ENCODE data around the gene CYP46A1.

CYP46A1 gene

DNA sequence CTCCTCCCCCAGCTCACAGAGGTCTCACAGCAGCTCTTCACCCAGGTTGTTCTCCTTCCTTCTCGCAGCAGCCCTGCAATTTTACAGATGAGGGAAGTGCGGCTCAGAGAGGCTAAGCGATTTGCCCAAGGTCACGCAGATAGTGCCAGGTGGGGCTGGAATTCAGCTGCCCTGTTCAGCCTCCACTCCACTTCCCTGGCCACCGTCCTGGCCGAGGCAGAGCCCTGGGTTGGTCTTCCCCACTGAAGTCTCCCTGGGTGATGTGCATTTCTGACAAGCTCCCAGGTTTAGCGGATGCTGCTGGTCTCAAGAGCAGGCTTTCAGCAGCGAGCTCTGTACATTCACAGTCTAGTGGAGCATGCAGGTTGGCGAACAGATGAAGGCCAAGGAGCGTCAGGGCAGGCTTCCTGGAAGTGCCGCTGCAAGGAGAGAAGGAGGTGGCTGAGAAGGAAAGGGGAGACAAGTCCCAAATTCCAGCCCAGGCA, 80.2 kb downstream of the CYP46A1 start:
- no peak for DNase-seq (ENCODE audit: insufficient read length, low spot score)
- TF ChIP-seq, protein P1, sequence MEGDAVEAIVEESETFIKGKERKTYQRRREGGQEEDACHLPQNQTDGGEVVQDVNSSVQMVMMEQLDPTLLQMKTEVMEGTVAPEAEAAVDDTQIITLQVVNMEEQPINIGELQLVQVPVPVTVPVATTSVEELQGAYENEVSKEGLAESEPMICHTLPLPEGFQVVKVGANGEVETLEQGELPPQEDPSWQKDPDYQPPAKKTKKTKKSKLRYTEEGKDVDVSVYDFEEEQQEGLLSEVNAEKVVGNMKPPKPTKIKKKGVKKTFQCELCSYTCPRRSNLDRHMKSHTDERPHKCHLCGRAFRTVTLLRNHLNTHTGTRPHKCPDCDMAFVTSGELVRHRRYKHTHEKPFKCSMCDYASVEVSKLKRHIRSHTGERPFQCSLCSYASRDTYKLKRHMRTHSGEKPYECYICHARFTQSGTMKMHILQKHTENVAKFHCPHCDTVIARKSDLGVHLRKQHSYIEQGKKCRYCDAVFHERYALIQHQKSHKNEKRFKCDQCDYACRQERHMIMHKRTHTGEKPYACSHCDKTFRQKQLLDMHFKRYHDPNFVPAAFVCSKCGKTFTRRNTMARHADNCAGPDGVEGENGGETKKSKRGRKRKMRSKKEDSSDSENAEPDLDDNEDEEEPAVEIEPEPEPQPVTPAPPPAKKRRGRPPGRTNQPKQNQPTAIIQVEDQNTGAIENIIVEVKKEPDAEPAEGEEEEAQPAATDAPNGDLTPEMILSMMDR (IDR thresholded peaks at IDR 0.05; ENCODE audit: insufficient read depth, missing control alignments): no peak
- no peak for FAIRE-seq

DNA sequence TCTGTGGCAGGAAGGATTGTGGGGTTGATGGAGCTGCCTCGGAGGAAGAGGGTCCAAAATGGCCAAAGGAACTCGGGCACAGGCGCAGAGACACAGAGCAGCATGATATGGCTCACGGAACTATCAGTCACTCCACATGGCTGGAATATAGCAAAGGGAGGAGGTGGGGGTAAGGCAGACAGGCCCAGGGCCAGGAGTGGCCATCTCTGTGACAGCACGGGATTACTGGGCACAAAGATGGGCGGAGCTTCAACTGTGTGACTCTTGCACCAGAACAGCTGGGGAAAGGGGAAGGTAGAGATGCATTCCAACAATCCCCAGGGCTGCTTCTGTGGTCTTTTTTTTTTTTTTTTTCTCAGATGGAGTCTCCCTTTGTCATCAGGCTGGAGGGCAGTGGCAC, 84.3 kb downstream of the CYP46A1 start:
- DNase-seq (ENCODE audit: insufficient read length, low spot score) (no peak), FAIRE-seq (no peak)
- TF ChIP-seq, protein P1 (IDR thresholded peaks at IDR 0.05; ENCODE audit: insufficient read depth, missing control alignments): no peak

DNA sequence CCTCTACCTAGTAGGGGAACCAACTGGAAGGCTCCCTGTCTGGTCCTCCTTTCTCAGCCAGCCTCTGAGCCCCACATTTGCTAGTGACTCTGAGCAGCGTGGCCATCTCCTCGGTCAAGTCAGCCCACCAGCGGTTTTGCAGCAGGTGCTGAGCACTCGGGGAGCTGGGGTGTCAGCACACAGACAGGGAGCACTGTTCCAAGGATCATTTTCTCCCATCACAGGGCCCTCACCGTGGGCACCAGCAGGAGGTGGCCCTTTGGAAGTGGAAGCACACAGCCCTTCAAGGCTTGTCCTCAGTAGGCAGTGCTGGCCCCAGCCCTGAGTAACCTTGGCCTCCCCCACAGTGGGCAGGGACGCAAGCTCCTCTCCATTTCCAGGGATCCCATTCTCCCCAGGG, 85.0 kb downstream of the CYP46A1 start:
- DNase-seq (ENCODE audit: insufficient read length, low spot score) (no peak), FAIRE-seq (no peak)
- TF ChIP-seq, protein P1 (IDR thresholded peaks at IDR 0.05; ENCODE audit: insufficient read depth, missing control alignments): no peak

DNA sequence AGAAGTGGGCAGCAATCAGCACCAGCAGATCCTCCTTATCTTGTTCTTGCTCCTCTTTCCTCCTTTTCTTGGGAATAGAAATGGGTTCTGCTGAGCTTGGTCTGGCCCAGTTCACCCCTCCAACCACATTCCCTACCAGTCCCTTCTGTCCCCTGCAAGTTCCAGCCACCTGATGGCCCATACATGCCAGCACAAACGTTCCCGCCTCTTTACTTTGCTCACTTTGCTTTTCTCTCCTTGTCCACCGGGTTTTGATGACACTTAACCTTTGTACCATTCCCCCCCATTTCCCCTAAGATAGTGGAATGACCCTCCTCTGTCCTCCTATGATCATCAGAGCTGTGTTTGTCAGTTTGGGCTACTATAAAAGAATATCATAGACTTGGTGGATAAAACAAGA, 85.7 kb downstream of the CYP46A1 start:
- TF ChIP-seq, protein P1 (IDR thresholded peaks at IDR 0.05; ENCODE audit: insufficient read depth, missing control alignments): no peak
- DNase-seq (ENCODE audit: insufficient read length, low spot score) (no peak), FAIRE-seq (no peak)

DNA sequence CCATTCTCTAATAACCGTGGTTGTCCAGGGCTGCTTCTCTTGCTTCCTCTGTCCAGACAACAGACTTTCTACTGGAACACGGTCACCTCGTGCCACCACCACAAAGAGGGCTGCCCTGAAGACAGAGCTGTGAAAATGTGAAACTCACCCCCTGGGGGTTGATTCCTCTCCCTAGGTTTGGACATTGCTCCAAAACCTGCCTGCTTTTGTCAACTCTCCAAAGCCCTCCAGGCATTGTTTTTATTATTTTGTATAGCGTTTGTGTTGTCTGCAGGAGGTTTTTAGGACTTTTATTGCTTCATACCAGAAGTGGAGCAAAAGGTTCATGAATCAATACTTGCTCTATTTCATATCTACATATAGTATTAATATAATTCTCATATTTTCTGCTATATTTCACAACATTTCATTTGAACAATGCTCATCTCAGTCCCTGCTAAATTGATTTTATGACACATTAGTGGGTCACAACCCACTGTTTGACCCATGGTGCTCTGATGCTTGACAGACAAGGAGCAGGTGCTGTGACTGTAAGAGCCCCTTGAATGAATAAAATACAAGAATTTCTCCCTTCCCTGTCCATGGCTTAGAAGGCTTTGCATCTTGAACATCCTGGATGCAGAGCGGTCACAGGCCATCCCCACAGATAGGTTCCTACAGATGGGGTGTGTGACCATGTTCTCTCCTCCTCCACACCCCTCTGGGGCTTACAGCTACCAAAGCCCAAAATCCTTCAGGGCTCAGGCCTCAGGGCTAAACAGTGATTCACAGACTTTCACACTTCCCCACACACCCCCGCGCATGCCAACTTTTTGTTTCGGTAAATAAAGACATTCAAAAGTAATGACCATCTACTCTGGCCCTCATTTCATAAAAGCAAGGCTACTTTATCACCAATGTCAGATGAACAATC, 88.5 kb downstream of the CYP46A1 start:
- DNase-seq (ENCODE audit: insufficient read length, low spot score): no peak
- TF ChIP-seq, protein P1 (IDR thresholded peaks at IDR 0.05; ENCODE audit: insufficient read depth, missing control alignments): no peak
- no peak for FAIRE-seq

DNA sequence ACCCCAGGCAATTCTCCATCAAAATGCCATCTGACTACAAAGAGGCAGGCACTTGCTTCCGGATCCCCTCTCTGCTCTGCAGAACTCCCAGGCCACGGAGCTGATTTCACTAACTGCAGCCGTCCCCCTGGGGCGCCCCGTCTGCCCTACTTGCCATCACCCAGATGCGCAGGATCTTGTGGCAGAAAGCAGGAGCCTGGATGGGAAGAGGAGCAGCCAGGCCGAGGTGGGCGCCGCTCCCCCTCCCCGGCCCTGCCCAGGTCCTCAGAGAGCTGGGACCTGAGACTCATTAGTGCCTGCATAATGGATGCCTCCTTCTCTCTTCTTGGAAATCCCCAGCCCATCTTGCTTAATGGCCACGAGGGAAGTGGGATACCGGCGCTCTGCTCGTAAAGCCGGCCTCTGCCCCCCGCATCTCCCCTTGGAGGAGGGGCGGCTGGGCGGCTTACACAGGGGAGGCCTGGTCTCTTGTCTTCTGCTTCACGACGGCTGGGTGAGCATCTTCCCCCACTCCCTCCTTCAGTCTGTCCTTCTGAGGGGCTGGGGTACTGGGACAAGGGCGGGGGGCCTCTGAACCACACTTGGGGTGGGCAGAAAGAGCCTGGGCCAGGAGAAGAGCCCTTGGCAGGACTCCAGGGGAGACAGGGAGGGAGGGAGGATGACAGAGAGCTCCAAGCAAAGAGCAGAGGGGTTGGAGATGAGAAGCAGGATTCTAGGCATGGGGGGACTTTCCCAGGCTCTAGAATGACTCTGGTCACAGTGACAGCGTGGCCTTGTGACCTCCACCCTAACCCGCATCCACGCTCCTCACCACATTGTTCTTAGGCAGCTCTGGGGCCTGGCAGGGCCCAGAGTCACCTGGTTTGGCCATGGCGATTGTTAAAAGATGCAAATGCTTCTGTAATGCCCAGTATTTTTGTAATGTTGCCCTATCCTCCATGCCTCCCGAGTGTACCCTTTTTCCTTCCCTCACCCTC, 89.7 kb downstream of the CYP46A1 start:
- TF ChIP-seq, protein P1 (IDR thresholded peaks at IDR 0.05; ENCODE audit: insufficient read depth, missing control alignments): no peak
- no peak for FAIRE-seq
- DNase-seq (ENCODE audit: insufficient read length, low spot score): no peak

Measured in D721Med (cell line).